Astrocyte of the spinal cord (primary cell): ENCODE data around the gene SOX8.

Source experiments
- DNase-seq: peaks from one replicate; pipeline ENCODE4 v3.0.0; 2011; ENCODE audit warnings: low read depth, low spot score
- H3K4me3 ChIP-seq: 2 replicates; pipeline ENCODE4 v1.5.1; 2011; ENCODE audit warnings: low read depth, mild to moderate bottlenecking, low read length, moderate library complexity
- CTCF ChIP-seq: IDR thresholded peaks from 2 replicates; pipeline ENCODE4 v1.5.1; 2012; ENCODE audit warnings: low read depth, mild to moderate bottlenecking, low read length, inconsistent platforms
- in situ Hi-C: cut with HindIII; loops from 2 replicates; pipeline ENCODE4 v1.10.0; 2017; ENCODE audit warnings: low sequenced_read_pairs

Gene SOX8

GRCh38 chr16:981695-982144 lies at the start of gene SOX8:
Gene SOX8, plus strand, starts transcription at chr16:981770. Its CDS starts 153 bp downstream, at chr16:981923.
- TF ChIP-seq CTCF: no peak
- in situ Hi-C loops: no loop called here
- no peak for DNase-seq
- peak within 1 kb of the TSS; percentile 15 for H3K4me3 ChIP-seq

- no peak for TF ChIP-seq CTCF
- in situ Hi-C loops: no loop called here
- H3K4me3 ChIP-seq: no peak overlapping the region
- DNase-seq: no peak
These were observed 48.7 kb upstream of the SOX8 start for GRCh38 chr16:932831-933330.

DNA sequence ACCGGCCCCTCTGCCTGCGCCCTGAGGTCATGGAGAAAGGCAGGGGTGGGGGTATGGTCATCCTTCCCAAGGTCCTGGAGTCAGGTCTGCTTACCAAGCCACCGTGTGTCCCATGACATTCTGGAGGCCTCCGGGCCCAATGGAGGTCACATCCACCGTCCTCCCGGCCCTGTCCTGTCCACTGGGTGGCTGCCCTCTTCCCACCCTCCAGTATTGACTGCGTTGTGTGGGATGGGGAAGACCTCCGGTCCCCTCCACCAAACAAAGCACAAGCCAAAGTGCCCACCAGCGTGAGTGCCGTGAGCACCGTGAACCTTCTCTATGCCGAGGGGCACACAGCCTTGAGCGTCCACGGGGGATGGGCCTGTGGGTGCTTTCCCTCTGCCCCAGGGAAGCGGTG lies 48.0 kb upstream of the SOX8 start:
- in situ Hi-C loops: no loop called here
- TF ChIP-seq CTCF: no peak
- no peak overlapping the region for H3K4me3 ChIP-seq
- no peak for DNase-seq

DNA sequence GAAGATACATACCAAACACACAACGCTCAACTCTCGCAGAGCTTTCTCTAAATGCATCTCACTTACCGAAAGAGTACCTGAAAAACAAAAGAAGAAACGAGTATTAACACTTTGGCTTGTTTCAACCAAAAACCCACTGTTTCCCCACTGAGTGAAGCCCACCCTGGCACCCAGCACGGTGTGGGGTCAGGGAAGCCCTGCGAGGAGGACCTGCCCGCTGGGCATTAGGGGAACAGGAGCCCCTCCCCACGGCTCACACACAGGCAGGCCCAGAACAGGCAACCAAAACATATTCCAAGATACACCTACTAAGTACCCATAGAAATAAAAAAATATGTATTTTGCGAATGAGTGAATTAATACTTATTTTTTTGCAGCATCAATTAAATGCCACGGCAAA lies 47.4 kb upstream of the SOX8 start:
- no peak for TF ChIP-seq CTCF
- no peak for DNase-seq
- no peak overlapping the region for H3K4me3 ChIP-seq
- in situ Hi-C loops: no loop called here

GRCh38 chr16:935684-936083 lies 45.9 kb upstream of the SOX8 start:
- TF ChIP-seq CTCF: no peak
- in situ Hi-C loops: no loop called here

DNA sequence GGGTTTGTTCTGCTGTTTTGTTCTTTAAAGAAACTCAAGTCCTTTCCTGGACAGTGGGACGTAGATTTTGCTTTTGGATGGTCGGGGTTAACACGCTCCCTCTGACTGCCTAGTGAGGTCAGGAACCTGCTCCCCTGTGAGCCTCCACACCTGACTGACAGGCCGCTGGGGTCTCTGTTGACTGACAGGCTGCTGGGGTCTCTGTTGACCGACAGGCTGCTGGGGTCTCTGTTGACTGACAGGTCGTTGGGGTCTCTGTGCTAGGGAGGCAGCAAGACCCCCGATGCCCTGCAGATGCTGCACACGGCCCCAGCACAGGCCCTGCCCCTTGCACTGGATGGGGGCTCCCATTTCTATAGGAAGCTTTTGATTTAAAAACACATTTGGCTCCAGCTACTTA lies 44.3 kb upstream of the SOX8 start:
- no peak for DNase-seq
- H3K4me3 ChIP-seq: no peak overlapping the region
- in situ Hi-C loops: no loop called here
- TF ChIP-seq CTCF: no peak

More at GRCh38 chr16:935684-936083, 45.9 kb upstream of the SOX8 start:
- no peak for DNase-seq
- no peak overlapping the region for H3K4me3 ChIP-seq

DNA sequence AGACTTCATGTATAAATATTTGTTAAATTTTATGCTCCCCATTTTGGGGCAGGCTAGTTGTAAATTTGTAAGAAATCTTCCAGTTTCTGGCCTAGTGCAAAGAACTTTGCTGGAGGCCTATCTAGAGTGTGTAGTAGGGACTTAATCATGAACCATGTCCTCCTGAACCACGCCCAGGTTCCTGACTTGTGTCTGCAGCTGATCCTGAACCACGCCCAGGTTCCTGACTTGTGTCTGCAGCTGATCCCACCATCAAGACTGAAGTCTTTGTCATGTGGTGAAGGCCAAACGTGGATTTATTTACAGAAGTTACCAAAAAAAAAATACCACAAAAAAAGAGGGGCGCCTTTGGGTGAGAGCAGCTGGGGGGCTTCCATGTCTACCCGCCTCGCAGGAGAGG lies 43.8 kb upstream of the SOX8 start:
- in situ Hi-C loops: no loop called here
- no peak for TF ChIP-seq CTCF
- H3K4me3 ChIP-seq: no peak overlapping the region

More for the DNA sequence above, 43.8 kb upstream of the SOX8 start:
- no peak for DNase-seq
